GM21529 (cell line): ENCODE measurements around the gene ZIC5.
"Not testable (repeated sequence)": the region's sequence is repeated elsewhere in the genome, so short reads cannot be mapped to it uniquely, and the experiment has no call there.

Experiments used
- ATAC-seq: cut with Tn5 transposase; IDR thresholded peaks from one replicate; pipeline ENCODE4 v1.9.1; 2021; ENCODE audit not compliant: unreplicated experiment

ZIC5 gene

DNA sequence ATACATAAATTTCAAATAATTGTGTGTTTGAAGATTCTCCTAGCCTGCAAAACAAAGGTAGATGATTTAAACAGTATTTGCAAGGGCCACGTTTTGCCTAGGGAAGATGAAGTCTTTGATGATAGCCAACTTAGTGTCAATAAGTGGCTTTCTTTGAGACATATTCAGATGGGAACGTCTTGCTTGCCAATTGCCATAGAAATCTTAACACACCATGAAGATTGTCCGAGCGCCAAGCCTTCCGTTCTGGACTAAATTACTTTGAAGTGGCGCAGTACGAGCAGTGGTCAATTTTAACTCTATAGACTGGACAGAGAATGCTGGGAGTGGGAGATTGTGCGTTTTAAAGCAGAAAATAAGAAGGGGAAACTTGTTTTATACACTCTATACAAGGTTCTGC is 9.9 kb downstream of the ZIC5 start:
- ATAC-seq, result no peak

GRCh38 chr13:99960663-99961311 is 10.8 kb downstream of the ZIC5 start:
- ATAC-seq, result no peak

GRCh38 chr13:99959540-99960230 is 11.9 kb downstream of the ZIC5 start:
- no peak for ATAC-seq

DNA sequence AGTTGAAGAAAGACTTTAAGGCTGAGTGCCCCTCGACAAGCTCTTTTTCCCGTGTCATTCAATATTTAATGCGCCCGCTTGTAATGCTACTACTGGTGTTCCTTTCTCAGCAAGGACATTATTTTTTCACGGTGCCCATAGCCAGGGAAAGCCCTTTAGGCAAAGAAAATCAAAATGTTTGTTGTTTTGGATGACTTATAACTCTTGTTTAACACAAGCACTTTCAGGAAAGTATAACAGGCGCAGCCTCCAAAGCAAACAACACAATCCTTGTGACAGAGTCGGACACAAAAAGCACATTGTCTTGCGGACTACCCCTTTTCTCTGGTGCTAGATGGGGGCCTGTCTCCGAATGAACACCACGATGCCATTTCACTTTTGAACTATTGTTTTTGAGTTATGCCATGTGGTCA is 12.4 kb downstream of the ZIC5 start:
- ATAC-seq, result no peak

DNA sequence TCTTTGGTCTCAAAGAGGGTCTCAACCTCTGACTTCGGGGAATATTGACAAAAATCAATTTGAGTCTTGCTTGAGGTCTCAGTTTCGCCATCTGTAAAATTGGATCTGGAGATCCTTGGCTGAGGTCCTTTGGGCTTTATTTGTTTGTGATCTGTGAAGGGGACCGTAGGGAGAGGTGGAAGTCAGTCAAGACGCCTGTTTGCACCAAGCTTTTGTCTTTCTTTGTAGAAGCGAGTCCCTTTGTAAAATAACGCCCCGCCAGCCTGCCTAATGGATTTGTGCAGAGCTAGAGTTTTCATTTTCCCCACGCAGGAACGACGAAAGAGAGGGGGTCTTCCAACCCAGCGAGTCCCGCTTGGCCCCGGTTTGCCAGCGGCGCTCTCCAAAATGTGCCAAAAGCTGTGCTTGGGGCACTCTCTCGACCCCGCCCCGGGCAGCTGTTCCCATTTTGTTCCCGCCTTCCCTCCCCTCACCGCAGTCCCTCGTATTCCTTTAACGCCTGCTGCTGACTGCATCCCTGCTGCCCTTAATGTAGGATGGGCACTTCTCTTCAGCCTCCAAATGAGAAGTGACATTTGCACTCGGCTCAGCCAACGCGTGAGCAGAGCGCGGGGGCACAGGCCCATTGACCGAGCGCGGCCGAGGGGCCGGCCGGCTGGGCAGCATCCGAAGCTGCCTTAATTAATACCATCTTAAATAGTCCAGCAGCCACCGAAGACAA is 13.0 kb downstream of the ZIC5 start:
- ATAC-seq, result no peak

- no peak for ATAC-seq
Measured at GRCh38 chr13:99956473-99957349, 14.9 kb downstream of the ZIC5 start.

GRCh38 chr13:99955747-99956472 is 15.7 kb downstream of the ZIC5 start:
- ATAC-seq, result no peak

DNA sequence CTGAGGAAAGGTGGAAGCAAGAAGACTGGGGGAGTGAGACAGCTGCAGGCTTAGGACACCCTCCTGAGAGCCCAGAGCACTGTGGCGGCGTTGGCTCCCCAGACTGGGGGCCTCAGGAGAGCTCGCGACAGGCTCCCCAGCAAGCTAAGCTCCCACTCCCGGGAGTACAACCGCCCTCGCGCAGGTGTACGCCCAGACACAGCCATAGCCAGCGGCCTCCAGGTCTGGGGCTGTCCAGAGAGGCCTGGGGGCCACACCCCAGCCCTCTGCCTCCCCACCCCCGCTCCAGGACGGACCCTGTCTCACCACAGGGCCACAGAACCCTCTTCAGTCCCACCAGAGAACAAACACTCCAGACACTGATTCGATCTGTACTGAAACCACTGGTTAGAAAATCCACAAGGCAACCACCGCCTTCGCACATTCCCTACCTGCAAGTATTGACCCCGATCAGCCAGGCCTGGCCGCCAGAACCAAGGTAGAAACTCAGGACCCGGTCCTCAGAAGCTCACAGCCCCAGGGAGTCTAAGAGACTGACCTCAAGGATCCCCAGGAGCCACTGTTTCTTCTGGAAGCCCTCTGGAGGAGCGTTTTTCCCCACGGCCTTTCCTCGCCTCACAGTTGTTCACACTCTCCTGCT is 16.3 kb downstream of the ZIC5 start:
- no peak for ATAC-seq

- ATAC-seq, result no peak
Measured at GRCh38 chr13:99953138-99953755, 18.3 kb downstream of the ZIC5 start.

DNA sequence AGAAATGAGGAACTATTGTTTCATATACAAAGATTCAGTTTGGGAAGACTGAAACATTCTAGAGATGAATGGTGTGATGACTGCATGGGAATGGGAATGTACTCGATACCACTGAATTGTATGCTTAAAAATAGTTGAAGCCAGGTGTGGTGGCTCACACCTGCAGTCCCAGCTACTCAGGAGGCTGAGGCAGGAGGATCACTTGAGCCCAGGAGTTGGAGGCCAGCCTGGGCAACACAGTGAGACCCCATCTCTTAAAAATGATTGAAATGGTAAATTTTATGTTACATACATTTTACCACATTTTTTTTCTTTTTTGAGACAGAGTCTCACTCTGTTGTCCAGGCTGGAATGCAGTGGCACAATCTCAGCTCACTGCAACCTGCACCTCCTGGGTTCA is 19.9 kb downstream of the ZIC5 start:
- not testable (repeated sequence) for ATAC-seq

DNA sequence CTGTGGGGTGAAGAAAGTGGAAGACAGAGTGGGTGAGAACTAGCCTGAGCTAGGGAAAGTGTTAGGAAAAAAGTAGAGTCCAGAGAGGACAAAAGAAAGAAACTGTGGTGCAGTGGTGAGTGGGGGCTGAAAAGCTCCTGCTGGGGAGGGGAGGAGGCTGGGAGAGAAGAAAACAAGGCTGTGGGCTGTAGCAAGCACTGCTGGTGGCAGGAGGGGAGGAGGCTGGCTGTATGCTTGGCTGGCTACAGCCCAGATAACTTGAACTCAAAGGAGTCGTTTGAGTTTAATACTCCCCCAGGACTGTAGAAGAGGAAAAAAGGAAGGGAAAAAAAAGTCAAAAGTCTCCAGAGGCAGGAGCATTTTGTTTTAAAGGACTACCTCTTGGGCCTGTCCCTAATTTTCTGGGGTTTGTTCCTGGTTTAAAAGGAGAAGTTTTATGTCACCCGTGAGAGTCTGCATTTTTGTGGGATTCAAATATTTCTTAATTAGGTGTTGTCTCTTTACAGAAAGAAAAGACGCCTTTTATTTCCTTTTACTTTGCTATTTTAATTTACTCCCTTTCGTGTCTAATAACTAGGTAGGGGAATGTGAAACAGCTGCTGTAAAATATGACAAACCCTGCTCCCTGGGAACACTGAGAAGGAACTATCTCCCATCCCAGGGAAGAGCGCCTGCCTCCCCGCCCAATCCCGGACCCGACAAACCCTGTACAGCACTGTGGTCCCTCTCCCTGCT is 21.7 kb downstream of the ZIC5 start:
- ATAC-seq, result no peak

DNA sequence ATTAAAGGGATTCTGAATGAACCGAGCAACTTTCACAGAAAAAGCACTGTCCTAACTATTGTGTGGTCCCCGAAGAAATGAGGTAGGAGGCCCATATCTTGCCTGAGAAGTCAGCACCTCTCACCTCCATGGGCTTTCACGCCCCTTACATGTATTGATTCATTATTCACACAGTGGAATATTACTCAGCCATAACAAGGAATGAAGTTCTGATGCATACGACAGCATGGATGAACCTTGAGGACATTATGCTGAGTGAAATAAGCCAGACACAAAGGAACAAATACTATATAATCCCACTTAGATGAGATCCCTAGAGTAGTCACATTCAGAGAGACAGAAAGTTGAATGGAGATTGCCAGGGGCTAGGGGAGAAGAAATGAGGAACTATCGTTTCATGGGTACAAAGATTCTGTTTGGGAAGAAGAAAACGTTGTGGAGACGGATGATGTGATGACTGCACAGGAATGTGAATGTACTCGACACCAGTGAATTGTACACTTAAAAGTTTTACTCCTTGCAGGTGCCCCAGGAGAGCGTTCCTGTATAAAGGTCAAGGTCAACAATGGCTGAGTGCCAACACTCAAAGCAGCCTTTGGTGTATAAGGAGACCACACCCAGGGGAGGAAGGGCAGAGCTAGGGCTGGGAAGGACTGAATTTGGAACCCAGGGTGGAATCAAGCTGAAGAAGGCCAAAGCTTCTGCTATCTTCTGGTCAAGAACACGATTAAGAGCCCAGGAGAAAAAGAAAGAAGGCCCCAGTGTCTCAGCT is 22.5 kb downstream of the ZIC5 start:
- no peak for ATAC-seq

DNA sequence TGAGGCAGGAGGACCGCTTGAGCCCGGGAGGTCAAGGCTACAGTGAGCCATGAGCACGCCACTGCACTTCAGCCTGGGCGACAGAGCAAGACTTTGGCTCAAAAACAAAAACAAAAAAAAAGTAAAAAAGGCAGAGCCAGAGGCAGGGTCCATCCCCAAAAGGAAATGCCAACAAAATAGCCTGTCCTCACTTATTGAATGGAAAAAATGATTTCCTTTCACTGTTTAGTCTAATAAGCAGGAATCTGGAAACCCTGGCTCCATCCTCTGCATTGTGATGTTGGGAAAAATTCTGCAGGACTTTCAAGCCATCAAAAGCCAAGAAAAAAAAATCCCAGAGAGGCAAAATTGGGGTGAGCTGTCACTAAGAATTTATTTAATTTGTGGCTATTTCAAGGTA is 23.2 kb downstream of the ZIC5 start:
- ATAC-seq, result no peak

DNA sequence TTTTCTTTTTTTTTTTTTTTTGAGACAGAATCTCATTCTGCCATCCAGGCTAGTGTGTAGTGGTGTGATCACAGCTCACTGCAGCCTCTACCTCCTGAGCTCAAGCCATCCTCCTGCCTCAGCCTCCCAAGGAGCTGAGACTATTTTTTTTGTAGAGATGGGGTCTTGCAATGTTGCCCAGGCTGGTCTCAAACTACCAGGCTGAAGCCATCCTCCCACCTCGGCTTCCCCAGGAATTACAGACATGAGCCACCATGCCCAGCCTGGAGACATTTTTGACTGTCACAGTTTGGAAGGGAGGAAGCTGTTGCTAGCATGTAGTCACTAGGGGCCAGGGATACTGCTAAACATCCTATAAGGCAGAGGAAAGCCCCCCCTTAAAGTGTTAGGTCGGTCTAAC is 23.9 kb downstream of the ZIC5 start:
- no peak for ATAC-seq

DNA sequence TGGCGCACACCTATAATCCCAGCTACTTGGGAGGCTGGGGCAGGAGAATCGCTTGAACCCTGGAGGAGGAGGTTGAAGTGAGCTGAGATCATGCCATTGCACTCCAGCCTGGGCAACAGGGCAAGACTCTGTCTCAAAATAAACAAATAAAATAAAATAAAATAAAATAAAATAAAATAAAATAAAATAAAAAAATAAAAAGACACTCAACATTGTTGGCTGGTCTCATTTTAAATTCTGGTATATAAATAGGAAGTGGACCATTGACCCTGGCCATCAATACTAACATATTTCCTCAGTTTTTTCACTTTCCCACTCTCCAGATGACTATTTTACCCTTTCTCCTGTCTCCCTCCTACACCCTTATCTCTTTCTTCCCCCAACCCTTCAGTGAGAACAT is 26.1 kb downstream of the ZIC5 start:
- not testable (repeated sequence) for ATAC-seq

GRCh38 chr13:99944606-99945005 is 27.0 kb downstream of the ZIC5 start:
- ATAC-seq, result no peak

DNA sequence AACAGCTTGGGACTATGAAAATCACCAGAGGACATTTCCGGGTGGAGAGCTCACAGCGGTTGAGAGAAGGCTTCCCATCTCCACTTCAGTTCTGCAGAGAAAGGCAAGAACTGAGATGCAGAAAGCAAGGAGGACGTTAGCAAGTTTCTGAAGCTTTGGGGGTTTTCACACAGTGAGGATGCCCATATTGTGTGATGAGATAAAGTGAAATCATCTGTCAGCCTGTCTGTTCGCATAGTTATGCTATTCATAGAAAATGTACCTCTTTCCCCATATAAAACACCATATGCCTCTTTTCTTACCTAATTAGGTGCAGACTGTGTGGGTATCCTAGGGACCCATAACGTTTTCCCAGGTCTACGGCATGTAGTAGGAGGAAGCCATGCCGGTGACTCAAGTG is 27.5 kb downstream of the ZIC5 start:
- no peak for ATAC-seq

DNA sequence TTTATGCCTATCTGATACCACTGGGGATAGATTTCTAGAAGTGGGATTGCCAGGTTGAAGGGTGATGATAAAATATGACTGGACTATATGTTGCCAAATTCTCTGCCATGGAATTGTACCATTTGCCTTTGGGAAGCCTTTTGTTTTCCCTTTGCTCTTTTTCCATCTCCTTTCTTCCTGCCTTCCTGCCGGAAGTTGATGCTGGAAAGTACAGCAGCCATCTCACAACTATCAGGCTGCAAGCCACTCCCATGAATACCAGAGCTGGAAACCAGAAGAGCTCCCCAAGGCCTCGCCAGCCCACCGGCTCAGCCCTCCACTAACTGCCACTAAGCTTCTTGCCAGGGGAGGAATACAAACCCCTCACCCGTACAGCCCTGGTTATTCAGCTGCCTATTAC is 29.7 kb downstream of the ZIC5 start:
- no peak for ATAC-seq
